Measurements from ENCODE around the gene NSUN2.
"Not testable (repeated sequence)": the region's sequence is repeated elsewhere in the genome, so short reads cannot be mapped to it uniquely, and the experiment has no call there.

NSUN2 gene

DNA sequence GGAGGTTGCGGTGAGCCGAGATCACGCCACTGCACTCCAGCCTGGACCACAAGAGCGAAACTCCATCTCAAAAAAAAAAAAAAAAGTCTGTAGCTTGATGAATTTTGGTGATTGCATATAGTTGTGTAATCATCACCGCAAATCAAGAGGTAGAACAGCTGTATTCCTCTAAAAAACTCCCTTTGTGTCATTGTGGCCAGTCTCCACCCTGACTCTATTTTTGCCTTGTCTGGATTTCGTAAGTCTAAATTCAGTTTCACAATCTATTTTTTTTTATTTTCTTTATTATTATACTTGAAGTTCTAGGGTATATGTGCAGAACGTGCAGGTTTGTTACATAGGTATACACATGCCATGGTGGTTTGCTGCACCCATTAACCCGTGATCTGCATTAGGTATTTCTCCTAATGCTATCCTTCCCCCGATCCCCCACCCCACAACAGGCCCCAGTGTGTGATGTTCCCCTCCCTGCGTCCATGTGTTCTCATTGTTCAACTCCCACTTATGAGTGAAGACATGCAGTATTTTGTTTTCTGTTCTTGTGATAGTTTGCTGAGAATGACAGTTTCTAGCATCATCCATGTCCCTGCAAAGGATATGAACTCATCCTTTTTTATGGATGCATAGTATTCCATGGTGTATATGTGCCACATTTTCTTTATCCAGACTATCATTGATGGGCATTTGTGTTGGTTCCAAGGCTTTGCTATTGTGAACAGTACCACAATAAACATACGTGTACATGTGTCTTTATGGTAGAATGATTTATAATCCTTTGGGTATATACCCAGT lies 12.9 kb upstream of the NSUN2 start:
- not testable (repeated sequence) for DNase-seq (ENCODE audit: low spot score); FAIRE-seq

DNA sequence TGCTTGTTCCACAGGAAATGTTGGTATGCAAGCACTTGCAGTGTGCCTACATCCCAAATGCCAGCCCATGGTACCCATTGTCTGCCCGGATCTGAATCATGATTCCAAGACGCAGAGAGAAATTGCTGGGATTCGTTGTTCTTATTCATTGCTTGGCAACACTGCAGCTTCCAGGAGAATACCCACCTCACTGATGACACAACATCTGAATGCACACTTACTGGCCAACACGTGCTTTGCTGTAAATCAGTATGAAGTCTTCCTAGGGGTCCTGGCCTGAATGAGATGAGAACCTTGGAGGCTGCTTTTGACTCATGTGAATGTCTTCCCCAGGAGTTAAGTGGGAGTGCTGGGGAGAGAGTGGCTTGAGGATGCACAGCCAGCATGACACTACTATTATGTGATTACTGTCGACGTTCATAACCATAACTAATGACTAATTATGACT lies 12.0 kb upstream of the NSUN2 start:
- no peak for DNase-seq (ENCODE audit: low spot score)
- FAIRE-seq: no peak

DNA sequence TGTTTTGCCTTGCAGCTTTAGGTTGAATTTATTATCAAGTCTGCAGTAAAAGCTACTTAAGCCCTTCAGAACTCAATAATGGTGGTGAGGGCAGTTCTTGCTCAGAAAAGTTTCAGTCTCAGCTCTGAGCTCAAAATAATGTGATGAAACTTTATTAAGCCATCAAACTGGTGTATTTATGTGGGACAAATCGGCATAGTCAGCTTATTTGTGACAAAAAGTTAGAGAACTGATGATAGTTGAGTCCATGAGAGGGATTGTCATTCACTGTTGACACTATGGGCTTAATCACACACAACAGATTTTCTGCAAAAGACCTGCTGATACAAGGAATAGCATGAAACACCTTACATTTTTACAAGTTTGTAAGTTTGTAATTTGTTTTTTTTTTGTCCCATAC lies 9.8 kb upstream of the NSUN2 start:
- FAIRE-seq (no peak), DNase-seq (ENCODE audit: low spot score) (no peak)

DNA sequence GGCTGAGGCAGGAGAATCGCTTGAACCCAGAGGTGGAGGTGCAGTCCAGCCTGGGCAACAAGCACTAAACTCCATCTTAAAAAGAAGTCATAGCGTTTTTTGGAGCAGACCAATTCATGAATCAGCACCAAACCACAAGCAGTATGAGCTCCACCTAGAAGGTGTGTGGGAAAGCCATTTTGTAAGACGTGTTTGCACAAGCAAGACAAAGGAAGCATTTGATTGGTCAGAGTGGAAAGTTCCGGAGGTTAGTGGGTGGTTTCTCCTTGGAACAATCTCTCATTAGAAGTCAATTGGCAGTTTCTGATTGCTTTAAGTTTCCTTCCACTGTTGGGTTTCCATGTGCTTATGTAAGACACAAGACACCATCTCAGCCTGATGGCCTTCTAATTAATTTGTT lies 5.4 kb upstream of the NSUN2 start:
- no peak for FAIRE-seq
- DNase-seq (ENCODE audit: low spot score): no peak

DNA sequence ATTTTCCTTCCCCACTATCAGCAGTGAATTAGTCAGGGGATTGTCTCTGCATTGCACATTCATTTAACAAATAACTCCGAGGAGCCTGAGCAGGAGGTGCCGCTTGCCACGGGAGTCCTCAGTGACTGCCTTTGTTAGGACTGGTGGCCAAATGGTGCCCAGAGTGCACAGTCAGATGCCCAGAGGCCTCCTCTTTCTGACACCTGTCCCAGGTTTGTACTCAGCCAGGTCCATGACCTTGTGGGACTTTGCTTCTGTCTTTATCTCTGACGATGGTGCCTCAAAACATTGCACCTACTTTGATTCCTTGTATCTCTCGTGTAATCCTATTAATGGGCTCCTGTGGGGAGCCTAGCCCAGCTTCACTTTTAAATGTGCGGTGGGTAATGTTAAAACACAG lies 4.7 kb upstream of the NSUN2 start:
- no peak for DNase-seq (ENCODE audit: low spot score)
- no peak for FAIRE-seq

DNA sequence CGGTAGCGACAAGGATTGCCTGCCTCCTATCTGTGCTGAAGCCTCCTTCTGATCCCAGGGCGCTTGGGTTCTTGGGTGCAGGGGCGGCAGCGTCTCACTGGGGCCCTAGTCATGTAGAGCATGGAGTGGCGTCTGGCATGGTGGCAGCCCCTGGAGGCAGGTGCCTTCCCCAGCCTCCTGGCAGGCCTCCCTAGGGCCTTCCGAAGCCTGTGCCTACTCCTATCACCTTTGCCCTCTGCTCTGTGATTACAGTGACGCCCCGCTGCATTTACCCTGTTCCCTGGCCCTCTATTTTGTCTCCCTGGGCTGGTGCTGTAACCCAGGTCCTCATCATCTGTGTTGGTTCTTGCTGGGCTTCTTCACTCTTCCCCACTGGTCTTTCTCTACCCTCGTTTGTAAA lies 4.2 kb upstream of the NSUN2 start:
- FAIRE-seq: no peak
- no peak for DNase-seq (ENCODE audit: low spot score)

DNA sequence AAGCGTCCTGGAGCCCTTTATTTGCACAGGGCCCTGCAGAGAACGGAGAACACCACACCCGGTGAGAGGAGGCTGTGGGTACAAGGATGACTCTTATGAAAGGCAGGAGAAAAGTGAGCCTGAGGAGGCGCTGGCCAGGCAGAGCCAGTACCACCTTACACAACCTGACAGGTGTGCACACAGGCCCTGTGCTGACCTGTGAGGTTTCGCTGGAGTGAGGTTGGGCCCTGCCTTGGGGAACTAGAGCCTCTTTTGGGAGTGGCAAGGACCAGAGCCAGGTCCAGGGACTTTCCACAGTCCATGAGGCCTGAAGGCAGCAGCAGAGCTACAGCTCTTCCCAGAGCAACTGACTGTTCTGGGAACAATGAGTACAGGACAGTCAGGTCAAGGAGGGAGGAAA lies 3.4 kb upstream of the NSUN2 start:
- FAIRE-seq (no peak), DNase-seq (ENCODE audit: low spot score) (no peak)

DNA sequence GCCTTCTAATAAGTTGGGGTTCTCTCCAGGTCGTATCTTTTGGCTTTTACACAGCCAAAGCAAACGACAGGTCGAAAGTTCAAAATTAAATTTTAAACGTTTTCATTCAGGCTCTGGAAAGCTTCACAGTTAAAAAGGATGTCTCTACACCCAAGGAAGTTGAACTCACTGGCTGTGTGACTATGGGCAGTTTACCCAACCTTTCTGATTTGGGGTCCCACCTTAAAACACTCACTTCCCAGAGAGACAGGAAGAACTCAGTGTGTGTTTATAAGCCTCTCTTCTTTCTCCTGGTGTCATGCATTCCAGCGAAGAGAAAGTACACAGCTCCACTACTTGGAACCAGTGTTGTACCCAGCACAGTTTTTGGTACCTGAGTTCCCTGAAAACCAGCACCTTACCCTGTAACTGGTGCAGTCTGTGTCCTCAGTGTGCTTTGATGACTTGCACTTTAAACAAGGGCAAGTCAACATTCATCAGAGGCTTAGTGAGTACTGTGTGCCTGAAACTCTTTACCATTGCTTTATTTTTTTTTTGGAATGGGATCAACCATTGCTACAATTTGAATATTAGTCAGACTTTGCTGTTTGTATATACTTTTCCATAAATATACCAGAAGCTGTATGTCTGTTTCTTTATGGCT lies 2.1 kb upstream of the NSUN2 start:
- DNase-seq (ENCODE audit: low spot score) (no peak), FAIRE-seq (no peak)

DNA sequence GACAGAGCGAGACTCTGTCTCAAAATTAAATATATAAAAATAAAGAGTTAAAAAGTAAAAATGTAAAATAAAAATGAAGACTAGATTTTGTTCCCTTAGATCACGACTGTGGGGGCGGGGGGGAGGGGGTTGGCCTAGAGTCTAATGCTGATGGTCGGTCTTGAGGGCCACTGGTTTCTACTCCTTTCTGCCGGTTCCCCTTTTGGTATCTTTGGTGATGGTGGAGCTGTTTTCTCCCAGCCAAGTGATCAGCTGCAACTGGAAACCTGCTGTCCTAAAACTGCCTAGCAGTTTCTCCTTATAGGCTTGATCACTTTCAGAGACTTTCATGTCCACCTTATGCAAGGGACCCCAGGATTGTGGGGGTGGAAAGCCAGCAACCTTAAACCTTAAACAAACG lies 1.5 kb upstream of the NSUN2 start:
- FAIRE-seq: no peak
- peak; percentile 23 for DNase-seq (ENCODE audit: low spot score)

DNA sequence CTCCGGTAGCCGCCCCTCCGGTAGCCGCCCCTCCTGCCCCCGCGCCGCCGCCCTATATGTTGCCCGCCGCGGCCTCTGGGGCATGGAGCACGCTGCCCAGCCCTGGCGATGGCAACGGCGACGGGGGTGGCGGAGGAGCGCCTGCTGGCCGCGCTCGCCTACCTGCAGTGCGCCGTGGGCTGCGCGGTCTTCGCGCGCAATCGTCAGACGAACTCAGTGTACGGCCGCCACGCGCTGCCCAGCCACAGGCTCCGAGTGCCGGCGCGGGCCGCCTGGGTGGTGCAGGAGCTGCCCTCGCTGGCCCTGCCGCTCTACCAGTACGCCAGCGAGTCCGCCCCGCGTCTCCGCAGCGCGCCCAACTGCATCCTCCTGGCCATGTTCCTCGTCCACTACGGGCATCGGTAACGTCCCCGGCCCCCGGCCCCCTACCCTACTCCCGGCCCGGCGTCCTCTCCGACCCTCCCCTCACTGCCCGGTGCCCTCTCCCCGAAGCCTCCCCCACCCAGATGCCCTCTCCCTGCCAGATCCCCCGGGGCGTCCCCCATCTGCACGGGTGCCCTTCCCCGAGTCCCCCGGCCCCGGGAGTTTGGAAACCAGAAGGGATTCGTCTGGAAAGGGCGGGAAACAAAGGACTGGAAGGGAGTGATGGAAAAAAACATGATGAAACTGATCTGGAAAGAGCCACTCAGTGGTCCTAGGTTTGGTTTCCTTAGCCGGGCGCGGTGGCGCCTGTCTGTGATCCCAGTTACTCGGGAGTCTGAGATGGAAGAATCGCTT lies 813 bp upstream of the NSUN2 start:
- no peak for FAIRE-seq
- no peak for DNase-seq (ENCODE audit: low spot score)

DNA sequence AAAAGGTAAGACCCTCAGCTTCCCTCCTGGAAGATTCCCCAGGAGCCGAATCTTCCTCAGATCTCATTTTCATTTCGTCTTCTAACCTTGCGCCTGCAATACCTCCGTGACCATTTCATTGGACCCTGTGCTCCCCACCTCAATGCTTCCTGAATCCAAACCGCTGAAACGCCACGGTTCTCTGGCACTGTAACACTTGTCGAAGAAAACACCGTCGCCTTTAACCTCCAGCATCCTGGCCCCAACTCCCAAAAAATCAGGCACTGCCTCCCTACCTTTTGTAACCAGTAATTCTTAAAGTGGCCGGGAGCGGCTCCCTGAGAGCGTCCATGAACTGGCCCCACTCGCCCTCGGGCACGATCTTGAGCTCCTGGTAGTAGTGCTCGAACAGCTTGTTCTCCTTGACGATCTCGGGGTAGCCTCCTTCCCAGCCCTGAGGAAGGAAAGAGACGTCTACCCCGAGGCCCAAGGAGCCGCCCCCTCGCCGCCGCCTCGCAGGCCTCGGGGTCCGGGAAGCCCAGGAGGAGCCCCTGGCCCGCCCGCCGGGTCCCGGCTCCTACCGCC lies 438 bp downstream of the NSUN2 start:
- no peak for DNase-seq (ENCODE audit: low spot score)
- FAIRE-seq: no peak

DNA sequence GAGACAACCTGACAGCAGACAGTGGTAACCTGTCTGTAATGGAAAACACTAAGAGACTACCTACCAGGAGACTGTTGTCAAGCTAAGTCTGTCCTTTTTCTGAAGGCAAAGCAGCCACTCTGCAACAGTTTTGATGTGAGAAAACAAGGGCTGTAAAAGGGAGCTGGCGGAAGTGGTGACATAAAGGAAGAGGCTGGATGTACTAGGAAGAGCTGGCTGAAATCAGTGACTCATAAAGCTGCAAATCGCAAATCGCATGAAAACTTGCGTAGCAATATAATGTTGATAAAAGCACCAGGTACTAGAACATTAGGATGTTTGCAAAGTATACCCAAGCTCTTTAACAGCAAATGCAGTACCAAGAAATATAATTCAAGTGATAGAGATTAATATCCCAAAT lies 1.4 kb downstream of the NSUN2 start:
- FAIRE-seq: no peak
- DNase-seq (ENCODE audit: low spot score): no peak

DNA sequence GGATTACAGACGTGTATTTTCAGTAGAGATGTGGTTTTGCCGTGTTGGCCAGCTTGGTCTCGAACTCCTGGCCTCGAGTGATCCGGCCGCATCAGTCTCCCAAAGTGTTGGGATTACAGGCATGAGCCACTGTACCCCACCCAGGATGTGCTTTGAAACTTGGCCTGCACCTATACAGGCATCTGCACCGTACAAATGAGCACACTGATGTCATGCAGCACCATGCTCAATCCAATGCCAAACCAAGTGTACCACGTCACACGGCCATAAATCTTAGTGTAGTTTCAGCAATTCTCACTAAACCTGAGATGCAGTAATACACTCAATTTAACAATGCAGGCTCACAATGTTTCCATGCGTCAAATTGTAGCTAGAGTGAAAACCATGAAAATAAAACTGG lies 6.3 kb downstream of the NSUN2 start:
- FAIRE-seq (no peak), DNase-seq (ENCODE audit: low spot score) (no peak)

DNA sequence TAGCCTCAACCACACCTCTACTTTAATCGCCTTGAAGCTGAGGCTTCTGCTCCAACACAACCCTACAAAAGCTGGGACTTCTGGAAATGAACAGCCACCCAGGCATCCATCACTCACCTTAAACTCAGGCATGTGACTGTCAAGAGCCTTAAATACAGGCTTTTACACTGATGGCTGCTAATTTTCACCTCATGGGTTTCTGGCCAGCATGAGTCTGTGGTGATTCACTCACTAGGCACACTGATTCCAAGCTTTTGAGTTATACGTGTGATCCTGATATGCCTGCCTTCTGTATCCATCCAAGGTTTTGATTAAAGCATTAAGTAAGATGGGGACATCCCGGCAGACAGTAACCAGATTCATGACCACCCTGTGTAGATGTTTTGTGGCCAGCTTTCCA lies 8.9 kb downstream of the NSUN2 start:
- no peak for DNase-seq (ENCODE audit: low spot score)
- no peak for FAIRE-seq

DNA sequence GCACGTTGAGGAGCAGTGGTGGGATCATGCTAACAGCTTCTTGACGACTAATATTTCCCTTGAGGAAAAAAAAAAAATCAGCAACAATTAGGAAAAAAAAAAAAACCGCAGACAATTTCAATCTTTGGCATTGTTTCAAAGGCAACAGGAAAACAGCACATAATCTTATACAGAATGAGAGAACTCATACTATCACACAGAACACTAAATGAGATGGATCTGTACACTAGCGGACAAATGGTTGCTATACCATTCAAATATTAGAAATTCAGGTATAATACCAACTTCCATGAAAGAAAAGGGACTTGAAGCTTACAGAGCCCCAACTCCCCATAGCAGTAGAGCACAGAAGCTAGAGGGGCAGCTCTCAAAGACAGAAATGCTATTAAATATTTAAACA lies 9.6 kb downstream of the NSUN2 start:
- no peak for DNase-seq (ENCODE audit: low spot score)
- no peak for FAIRE-seq

DNA sequence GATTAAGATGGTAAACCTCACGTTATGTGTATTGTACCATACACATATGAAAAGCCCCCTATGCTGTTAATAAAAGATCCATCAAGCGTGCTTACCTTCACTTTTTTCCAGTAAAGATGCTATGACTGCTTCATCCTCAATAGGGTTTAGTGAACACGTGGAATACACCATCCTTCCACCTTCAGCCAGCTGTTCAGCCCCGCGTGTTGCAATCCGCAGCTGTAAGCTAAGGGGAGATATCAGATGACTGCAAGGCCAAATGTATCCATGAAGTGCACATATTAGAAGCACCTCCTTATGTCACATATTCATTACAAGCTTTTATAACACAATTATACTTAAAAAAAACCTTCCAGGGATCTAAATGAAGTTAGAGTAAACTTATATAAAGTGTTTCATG lies 16.2 kb downstream of the NSUN2 start:
- no peak for FAIRE-seq

DNA sequence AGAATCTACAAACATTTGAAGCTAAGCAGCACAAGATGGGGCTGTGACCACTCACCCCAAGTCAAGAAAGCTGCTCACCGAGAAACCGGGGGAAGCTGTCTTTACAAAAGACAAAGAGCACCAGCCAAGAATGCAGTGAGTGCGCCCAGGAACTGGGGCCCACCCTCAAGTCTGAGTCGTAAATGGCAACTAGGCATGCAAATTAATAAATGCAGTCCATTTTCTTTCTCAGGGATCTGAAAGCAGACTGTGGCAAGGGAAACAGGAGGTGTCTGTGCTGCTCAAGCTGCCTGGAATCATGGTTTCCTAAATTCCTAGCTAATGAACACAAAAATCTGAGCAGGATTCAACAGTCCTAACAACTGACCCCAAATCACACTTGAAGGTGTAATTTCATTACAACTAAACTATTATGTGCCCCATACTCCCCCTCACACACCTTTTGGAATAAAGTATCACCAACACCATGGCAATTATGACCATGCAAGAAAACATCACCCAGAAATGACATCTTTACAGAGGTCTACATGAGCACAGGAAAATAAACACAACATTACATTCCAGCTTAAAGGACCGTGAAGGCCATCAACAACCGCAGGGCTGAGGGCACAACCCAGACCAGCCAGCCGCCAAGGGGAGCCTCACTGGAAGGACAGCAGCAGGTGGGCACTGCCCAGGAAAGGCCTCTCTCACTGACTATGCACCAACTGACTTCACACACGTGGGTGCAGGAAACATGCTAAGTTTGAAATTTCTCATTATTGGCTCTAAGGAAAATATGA lies 17.6 kb downstream of the NSUN2 start:
- DNase-seq (ENCODE audit: low spot score) (no peak), FAIRE-seq (no peak)

More for the DNA sequence above, 16.2 kb downstream of the NSUN2 start:
- DNase-seq (ENCODE audit: low spot score): no peak

DNA sequence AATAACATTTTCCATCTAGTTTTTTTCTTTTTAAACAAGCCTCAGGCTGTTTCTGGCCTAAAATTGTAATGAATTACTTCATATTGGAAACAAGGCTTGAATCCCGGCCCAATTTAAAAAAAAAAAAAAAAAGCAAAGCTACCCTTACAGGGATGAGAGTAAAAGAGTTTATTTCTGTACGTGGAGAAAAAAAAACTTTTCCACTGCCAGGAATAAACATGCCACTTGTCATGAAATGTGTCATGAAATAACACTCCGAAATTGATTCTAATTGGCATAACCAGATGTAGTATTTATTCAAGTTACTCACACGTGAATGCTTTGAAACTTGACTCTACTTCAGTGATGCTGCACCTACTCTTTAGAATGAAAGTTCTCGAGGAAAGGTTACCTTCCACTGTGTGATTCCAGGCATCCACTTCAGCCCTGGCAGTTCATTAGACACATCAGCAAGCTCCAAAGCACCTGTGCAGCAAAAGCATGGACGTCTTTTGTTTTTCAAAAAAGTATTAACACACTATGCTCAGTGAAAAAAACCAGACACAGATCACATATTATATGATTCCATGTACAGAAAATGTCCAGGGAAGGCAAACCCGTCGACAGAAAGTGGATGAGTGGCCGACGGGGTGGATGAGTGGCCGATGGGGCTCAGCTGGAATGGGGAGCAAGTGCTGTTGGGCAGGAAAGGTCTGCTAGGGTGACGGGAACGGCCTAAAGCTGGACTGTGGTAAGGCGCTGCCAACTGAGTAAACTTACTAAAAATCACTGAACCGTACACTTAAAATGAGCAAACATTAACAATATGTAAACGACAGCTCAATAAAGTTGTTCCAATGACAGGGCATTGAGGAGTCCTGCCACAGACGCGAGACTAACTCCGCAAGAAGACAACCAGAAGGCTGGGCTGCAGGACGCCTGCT lies 21.2 kb downstream of the NSUN2 start:
- FAIRE-seq (no peak), DNase-seq (ENCODE audit: low spot score) (no peak)

DNA sequence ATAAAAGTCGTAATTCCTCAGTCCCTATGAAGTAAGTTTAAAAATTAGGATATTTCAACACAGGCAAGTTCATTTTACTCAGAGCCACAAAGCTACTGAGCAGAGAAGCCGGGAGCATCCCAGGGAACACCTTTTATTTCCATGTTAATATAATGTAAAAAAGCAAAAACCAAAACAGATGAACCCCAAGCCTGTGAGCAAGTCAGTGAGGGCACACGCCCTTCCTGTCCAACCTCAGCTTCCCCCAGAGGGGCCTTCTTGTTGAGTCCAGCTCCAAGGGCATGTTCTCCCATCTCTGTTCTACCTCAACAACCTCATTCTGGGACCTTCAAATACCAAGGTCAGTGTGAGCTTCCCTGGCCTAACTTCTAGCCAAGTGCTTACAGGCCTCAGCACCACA lies 24.8 kb downstream of the NSUN2 start:
- DNase-seq (ENCODE audit: low spot score) (no peak), FAIRE-seq (no peak)

DNA sequence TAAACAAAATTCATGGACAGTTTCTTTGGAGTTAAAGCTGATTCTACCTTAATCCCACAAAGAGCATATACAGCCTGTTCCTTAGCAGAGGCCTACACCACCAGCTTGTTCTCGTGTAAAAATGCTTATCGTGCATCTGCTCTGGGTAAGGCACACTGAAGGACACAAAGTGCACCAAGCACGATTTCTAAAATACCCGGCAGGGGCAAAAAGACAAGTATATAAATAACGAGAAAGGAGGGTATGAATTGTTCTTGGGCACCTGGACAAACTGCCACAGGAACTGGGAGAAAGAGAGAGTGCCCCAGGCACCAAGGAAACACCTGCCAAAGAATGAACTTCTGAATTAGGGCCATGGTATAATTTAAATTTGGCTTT lies 25.3 kb downstream of the NSUN2 start:
- DNase-seq (ENCODE audit: low spot score) (no peak), FAIRE-seq (no peak)
